IPS DF 4.7 (cell line): ENCODE data around the gene EIF4E3.

Experiments
- DNase-seq: peaks from one replicate; pipeline ENCODE4 v3.0.0-alpha.2; 2013; ENCODE audit warnings: low spot score; ENCODE audit errors: extremely low read depth

Gene EIF4E3

GRCh38 chr3:71650372-71650771 lies 74.8 kb downstream of the EIF4E3 start:
- no peak for DNase-seq

- DNase-seq = no peak
These were observed 75.4 kb downstream of the EIF4E3 start for GRCh38 chr3:71649757-71650156.

GRCh38 chr3:71647751-71648150 lies 77.5 kb downstream of the EIF4E3 start:
- DNase-seq = no peak

GRCh38 chr3:71646971-71647370 lies 78.2 kb downstream of the EIF4E3 start:
- DNase-seq = no peak

- no peak for DNase-seq
These were observed 80.1 kb downstream of the EIF4E3 start for GRCh38 chr3:71645140-71645539.

- DNase-seq = no peak
These were observed 83.5 kb downstream of the EIF4E3 start for GRCh38 chr3:71641674-71642073.

- no peak for DNase-seq
These were observed 84.7 kb downstream of the EIF4E3 start for GRCh38 chr3:71640331-71640983.

GRCh38 chr3:71636482-71636881 lies 88.7 kb downstream of the EIF4E3 start:
- DNase-seq = no peak

GRCh38 chr3:71636001-71636400 lies 89.2 kb downstream of the EIF4E3 start:
- no peak for DNase-seq

DNA sequence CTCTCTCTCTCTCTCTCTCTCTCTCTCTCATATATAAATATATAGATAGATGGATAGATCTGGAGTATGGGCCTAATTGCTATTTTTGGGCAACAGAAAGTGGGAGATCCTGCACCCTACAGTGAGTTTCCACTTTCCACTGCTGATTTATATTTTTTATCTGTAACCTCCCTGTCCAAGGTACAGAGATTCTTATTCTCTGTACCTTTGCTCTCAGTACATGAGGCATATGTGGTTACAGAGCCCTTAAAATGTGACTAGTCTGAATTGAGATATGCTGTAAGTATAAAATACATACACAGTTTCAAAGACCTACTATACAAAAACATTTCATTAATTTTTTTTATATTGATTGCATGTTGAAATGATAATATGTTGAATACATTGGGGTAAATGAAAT lies 90.5 kb downstream of the EIF4E3 start:
- no peak for DNase-seq

- no peak for DNase-seq
These were observed 95.5 kb downstream of the EIF4E3 start for GRCh38 chr3:71629711-71630110.

GRCh38 chr3:71629289-71629688 lies 95.9 kb downstream of the EIF4E3 start:
- no peak for DNase-seq

DNA sequence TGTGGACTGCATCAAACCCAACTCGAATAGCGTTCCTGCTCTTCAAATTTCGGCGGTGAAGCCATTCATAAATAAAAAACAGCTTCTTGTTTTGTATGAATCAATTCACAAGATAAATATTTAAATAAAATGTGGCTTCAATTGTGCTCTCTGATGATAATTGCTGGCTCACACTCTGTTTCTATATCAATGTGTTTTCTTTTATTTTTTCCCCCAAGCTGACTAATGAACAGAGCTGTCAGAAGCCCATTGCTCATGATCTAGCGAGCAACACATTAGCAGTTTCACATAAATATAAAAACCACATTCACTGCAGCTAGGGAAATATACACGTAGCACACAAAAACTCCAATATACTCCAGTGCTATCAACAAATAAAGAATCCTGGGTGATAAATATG lies 96.7 kb downstream of the EIF4E3 start:
- DNase-seq = no peak

DNA sequence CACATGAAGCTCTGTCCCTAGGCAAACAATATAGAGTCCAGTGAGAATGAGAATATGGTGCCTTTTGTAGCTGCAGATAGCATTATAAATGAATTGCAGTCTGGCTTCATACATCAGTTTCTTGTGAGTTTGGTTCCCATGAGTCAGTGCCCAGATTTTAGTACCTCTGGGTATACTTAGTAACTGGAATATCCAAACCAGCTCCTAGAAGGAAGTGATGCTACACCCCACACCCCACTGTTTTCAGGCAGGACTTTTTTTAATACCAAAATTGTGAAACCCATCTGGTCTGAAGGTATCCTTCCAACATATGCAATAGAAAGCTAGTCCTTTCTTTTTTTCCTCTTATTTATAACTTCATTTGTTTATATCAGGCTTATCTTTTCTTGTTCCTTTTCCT lies 99.5 kb downstream of the EIF4E3 start:
- no peak for DNase-seq
